Activated CD8-positive, alpha-beta T cell treated with anti-CD3 and anti-CD28 coated beads for 36 hours (primary cell): ENCODE data around the gene LIN7A. TPM values are rescaled to one million over a fixed set of nuclear protein-coding genes. Genes with fewer than 3 reads are reported as not detected.

Experiments used
- ATAC-seq: fragments of 200-7000 bp; cut with Tn5 transposase; one replicate; pipeline ENCODE4 v1.10.0; 2021; ENCODE audit warnings: mild to moderate bottlenecking, moderate library complexity
- CTCF ChIA-PET: fragments of 350-600 bp; sonication (Branson Sonifier 250); formaldehyde crosslinking; loops from one replicate; lab custom pipeline; 2021; ENCODE audit warnings: antibody characterized with exemption; lab: Charles Lee
- POLR2A ChIA-PET: fragments of 350-600 bp; sonication (Branson Sonifier 250); formaldehyde crosslinking; loops from one replicate; lab custom pipeline; 2021; ENCODE audit warnings: antibody characterized with exemption; lab: Charles Lee
- DNase-seq: peaks from one replicate; pipeline ENCODE4 v3.0.0-alpha.2; 2020
- H3K27ac Mint-ChIP-seq: one replicate; pipeline ENCODE4 v1.8.0; 2021; ENCODE audit warnings: mild to moderate bottlenecking, mixed read lengths
- H3K27me3 Mint-ChIP-seq: one replicate; pipeline ENCODE4 v1.8.0; 2021; ENCODE audit warnings: mixed read lengths
- H3K36me3 Mint-ChIP-seq: one replicate; pipeline ENCODE4 v1.8.0; 2021; ENCODE audit warnings: low read depth, mixed read lengths
- H3K4me1 Mint-ChIP-seq: one replicate; pipeline ENCODE4 v1.8.0; 2021; ENCODE audit warnings: low read depth, mixed read lengths
- H3K4me3 Mint-ChIP-seq: one replicate; pipeline ENCODE4 v1.8.0; 2021; ENCODE audit warnings: mild to moderate bottlenecking, moderate library complexity, mixed read lengths
- H3K9me3 Mint-ChIP-seq: one replicate; pipeline ENCODE4 v1.8.0; 2021; ENCODE audit warnings: mixed read lengths
- intact Hi-C: fragments of 100-400 bp; cut with micrococcal nuclease; formaldehyde crosslinking; loops from one replicate; pipeline ENCODE4 v1.10.0; 2022
- total RNA-seq, 2 experiments: library from RNA; stranded (reverse); gene quantifications; one replicate each; pipeline ENCODE4 v1.2.3, GENCODE V29; 2021
- TF ChIP-seq, protein P1 (sequence below): fragments of 200-600 bp; IDR thresholded peaks from one replicate; pipeline ENCODE4 v1.8.0; 2022; ENCODE audit warnings: antibody characterized with exemption, mild to moderate bottlenecking

Gene LIN7A
- total RNA-seq, 2 experiments from 2014 or later = not detected

- no peaks in the 10 kb centered on the region for H3K27me3 Mint-ChIP-seq
- H3K27ac Mint-ChIP-seq = no peak overlapping the region
- POLR2A ChIA-PET = no interaction called here
- CTCF ChIA-PET = no interaction called here
- peaks cover 1% of the 10 kb centered on the region for H3K9me3 Mint-ChIP-seq
- H3K4me1 Mint-ChIP-seq = no peaks in the 10 kb centered on the region
- H3K36me3 Mint-ChIP-seq = no peaks in the 10 kb centered on the region
- TF ChIP-seq, protein P1, sequence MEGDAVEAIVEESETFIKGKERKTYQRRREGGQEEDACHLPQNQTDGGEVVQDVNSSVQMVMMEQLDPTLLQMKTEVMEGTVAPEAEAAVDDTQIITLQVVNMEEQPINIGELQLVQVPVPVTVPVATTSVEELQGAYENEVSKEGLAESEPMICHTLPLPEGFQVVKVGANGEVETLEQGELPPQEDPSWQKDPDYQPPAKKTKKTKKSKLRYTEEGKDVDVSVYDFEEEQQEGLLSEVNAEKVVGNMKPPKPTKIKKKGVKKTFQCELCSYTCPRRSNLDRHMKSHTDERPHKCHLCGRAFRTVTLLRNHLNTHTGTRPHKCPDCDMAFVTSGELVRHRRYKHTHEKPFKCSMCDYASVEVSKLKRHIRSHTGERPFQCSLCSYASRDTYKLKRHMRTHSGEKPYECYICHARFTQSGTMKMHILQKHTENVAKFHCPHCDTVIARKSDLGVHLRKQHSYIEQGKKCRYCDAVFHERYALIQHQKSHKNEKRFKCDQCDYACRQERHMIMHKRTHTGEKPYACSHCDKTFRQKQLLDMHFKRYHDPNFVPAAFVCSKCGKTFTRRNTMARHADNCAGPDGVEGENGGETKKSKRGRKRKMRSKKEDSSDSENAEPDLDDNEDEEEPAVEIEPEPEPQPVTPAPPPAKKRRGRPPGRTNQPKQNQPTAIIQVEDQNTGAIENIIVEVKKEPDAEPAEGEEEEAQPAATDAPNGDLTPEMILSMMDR = no peak
- ATAC-seq (no peak), DNase-seq (no peak)
- no peak overlapping the region for H3K4me3 Mint-ChIP-seq
- intact Hi-C loops = no loop called here
These were observed 28.4 kb downstream of the LIN7A start for GRCh38 chr12:80909370-80909769.

DNA sequence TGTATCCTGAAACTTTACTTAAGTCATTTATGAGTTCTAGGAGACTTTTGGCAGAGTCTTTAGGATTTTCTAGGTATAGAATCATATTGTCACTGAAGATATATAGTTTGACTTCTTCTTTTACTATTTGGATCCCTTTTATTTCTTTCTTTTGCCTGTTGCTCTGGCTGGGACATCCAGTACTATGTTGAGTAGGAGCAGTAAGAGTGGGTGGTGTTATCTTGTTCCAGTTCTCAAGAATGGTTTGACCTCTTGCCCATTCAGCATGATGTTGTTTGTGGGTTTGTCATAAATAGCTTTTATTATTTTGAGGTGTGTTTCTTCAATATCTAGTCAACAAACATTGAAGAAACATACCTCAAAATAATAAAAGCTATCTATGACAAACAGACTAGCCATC lies 35.0 kb downstream of the LIN7A start:
- DNase-seq (no peak), ATAC-seq (no peak)
- Mint-ChIP-seq H3K9me3 (peaks cover 10% of the 10 kb centered on the region), H3K27me3 (no peaks in the 10 kb centered on the region), H3K27ac (no peak overlapping the region), H3K4me3 (no peak overlapping the region), H3K36me3 (no peaks in the 10 kb centered on the region), H3K4me1 (no peaks in the 10 kb centered on the region)
- TF ChIP-seq, protein P1 = no peak
- ChIA-PET POLR2A (no interaction called here), CTCF (no interaction called here)
- intact Hi-C loops = no loop called here

- ATAC-seq (no peak), DNase-seq (no peak)
- TF ChIP-seq, protein P1 = no peak
- no peaks in the 10 kb centered on the region for H3K27me3 Mint-ChIP-seq
- ChIA-PET CTCF (no interaction called here), POLR2A (no interaction called here)
- H3K27ac Mint-ChIP-seq = no peak overlapping the region
- no peaks in the 10 kb centered on the region for H3K36me3 Mint-ChIP-seq
- peaks cover 10% of the 10 kb centered on the region for H3K9me3 Mint-ChIP-seq
- intact Hi-C loops = no loop called here
- H3K4me1 Mint-ChIP-seq = no peaks in the 10 kb centered on the region
- H3K4me3 Mint-ChIP-seq = no peak overlapping the region
These were observed 36.1 kb downstream of the LIN7A start for GRCh38 chr12:80901661-80902060.

DNA sequence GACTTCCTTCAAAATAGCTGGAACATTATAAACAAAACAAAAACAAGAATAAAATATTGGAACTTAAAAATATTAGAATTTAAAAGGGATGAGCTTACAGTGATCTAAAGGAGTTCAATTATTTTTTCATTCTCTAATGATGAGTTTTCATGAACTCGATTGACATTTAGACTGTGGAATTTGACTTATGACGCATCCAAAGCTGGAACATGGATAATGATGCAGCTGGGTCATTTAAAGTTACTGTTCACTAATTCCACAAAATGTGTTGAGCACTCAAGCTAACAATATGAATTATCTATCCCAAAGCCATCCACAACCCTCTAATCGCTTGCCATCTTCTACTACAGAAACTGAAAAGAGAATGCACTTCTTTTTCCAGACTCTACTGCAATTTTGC lies 42.5 kb downstream of the LIN7A start:
- intact Hi-C loops = no loop called here
- ATAC-seq (no peak), DNase-seq (no peak)
- TF ChIP-seq, protein P1 = no peak
- Mint-ChIP-seq H3K36me3 (no peaks in the 10 kb centered on the region), H3K27ac (no peak overlapping the region), H3K4me3 (no peak overlapping the region), H3K9me3 (peaks cover 8% of the 10 kb centered on the region), H3K4me1 (no peaks in the 10 kb centered on the region), H3K27me3 (no peaks in the 10 kb centered on the region)
- ChIA-PET POLR2A (no interaction called here), CTCF (no interaction called here)

GRCh38 chr12:80894179-80894578 lies 43.6 kb downstream of the LIN7A start:
- H3K36me3 Mint-ChIP-seq = no peaks in the 10 kb centered on the region
- ATAC-seq = no peak
- H3K9me3 Mint-ChIP-seq = peaks cover 3% of the 10 kb centered on the region
- no peak for DNase-seq
- ChIA-PET CTCF (no interaction called here), POLR2A (no interaction called here)
- H3K27ac Mint-ChIP-seq = no peak overlapping the region
- TF ChIP-seq, protein P1 = no peak
- intact Hi-C loops = no loop called here
- H3K4me3 Mint-ChIP-seq = no peak overlapping the region
- H3K4me1 Mint-ChIP-seq = no peaks in the 10 kb centered on the region
- H3K27me3 Mint-ChIP-seq = no peaks in the 10 kb centered on the region
